ENCODE results near the gene SCN2A. TPM values are rescaled to one million over a fixed set of nuclear protein-coding genes. Genes with fewer than 3 reads are reported as not detected.

SCN2A gene
- total and polyA plus RNA-seq, 2 donors (not counting 3 experiments of a cell fraction or from before 2014, with no cell fraction given), result not detected

GRCh38 chr2:165361514-165361913 is 122.3 kb downstream of the SCN2A start:
- Histone ChIP-seq H3K4me1 (ENCODE audit: control insufficient read depth, extremely low read depth, insufficient read depth, low read length) (no peaks in the 10 kb centered on the region), H3K9ac (replicated peaks; ENCODE audit: extremely low read depth, insufficient read depth, low read length) (no peak overlapping the region), H3K4me2 (ENCODE audit: insufficient read depth, low read length) (no peak overlapping the region), H3K79me2 (ENCODE audit: control insufficient read depth, insufficient read depth, low read length) (no peaks in the 10 kb centered on the region), H4K20me1 (replicated peaks; ENCODE audit: control insufficient read depth, extremely low read depth, insufficient read depth, low read length) (no peaks in the 10 kb centered on the region), H2AFZ (ENCODE audit: low read depth, low read length) (no peak overlapping the region), H3K27ac (ENCODE audit: insufficient read depth, low read depth, low read length) (no peak overlapping the region), H3K9me1 (replicated peaks; ENCODE audit: control insufficient read depth, extremely low read depth, insufficient read depth, low read length) (no peaks in the 10 kb centered on the region), H3K9me3 (replicated peaks; ENCODE audit: control insufficient read depth, insufficient read depth, low read length) (no peaks in the 10 kb centered on the region), H3K4me3 (replicated peaks in 1 of 3; ENCODE audit: insufficient read depth in 1 of 3, low read depth in 1 of 3, low read length in 3 of 3) (no peak overlapping the region), H3K27me3 (ENCODE audit: control insufficient read depth in 2 of 2, insufficient read depth in 2 of 2, low read length in 2 of 2) (no peaks in the 10 kb centered on the region), H3K36me3 (ENCODE audit: control insufficient read depth in 2 of 2, extremely low read depth in 1 of 2, insufficient read depth in 2 of 2, low read length in 2 of 2) (no peaks in the 10 kb centered on the region)
- ChIA-PET POLR2A (no interaction called here), CTCF (no interaction called here)
- no TSS peak for BruUV-seq (replicated peaks)
- no peak for DNase-seq (ENCODE audit: low read depth, low spot score)
- dilution Hi-C loops (cut with MboI; ENCODE audit: extremely low pct_ligation_motif_present, low sequenced_read_pairs), result no loop called here
- TF ChIP-seq JUN (IDR thresholded peaks at IDR 0.05; ENCODE audit: borderline replicate concordance, insufficient read depth, insufficient read length, low read depth) (no peak), FOS (IDR thresholded peaks at IDR 0.05; ENCODE audit: borderline replicate concordance, insufficient read depth, low read length) (no peak), POLR2AphosphoS5 (IDR thresholded peaks at IDR 0.05; ENCODE audit: insufficient read depth, low read depth, low read length) (no peak), GATA2 (IDR thresholded peaks at IDR 0.05; ENCODE audit: insufficient read depth, insufficient read length, low read depth, low read length) (no peak), MYC (IDR thresholded peaks at IDR 0.05; ENCODE audit: low read depth, low read length) (no peak), MAX (IDR thresholded peaks at IDR 0.05; ENCODE audit: insufficient read depth, insufficient read length) (no peak), EZH2 (IDR thresholded peaks at IDR 0.05; ENCODE audit: borderline replicate concordance, low read depth, low read length, severe bottlenecking) (no peak), POLR2A (IDR thresholded peaks at IDR 0.05; ENCODE audit: low read depth, low read length) (no peak)
- TF ChIP-seq, protein P1, sequence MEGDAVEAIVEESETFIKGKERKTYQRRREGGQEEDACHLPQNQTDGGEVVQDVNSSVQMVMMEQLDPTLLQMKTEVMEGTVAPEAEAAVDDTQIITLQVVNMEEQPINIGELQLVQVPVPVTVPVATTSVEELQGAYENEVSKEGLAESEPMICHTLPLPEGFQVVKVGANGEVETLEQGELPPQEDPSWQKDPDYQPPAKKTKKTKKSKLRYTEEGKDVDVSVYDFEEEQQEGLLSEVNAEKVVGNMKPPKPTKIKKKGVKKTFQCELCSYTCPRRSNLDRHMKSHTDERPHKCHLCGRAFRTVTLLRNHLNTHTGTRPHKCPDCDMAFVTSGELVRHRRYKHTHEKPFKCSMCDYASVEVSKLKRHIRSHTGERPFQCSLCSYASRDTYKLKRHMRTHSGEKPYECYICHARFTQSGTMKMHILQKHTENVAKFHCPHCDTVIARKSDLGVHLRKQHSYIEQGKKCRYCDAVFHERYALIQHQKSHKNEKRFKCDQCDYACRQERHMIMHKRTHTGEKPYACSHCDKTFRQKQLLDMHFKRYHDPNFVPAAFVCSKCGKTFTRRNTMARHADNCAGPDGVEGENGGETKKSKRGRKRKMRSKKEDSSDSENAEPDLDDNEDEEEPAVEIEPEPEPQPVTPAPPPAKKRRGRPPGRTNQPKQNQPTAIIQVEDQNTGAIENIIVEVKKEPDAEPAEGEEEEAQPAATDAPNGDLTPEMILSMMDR (IDR thresholded peaks at IDR 0.05; ENCODE audit: extremely low read depth in 1 of 2, insufficient read depth in 1 of 2, low read depth in 1 of 2, low read length in 2 of 2), result no peak
- FAIRE-seq, result no peak
- intact Hi-C loops (cut with micrococcal nuclease), result no loop called here
